Ascending aorta (tissue), 2 donors: Measurements from ENCODE around the gene PACS2. TPM values are rescaled to one million over a fixed set of nuclear protein-coding genes. Genes with fewer than 3 reads are reported as not detected.

Source experiments
- DNase-seq, 2 donors: peaks; one replicate each; pipeline ENCODE4 v3.0.0-alpha.2; 2019; ENCODE audit warnings: low spot score in 2 of 2
- H3K27ac ChIP-seq, 2 donors: fragments of 200-600 bp; sonication (generic); one replicate each; pipeline ENCODE4 v1.5.1; 2016 to 2017; ENCODE audit warnings: mild to moderate bottlenecking in 1 of 2
- H3K27me3 ChIP-seq: fragments of 200-600 bp; sonication (generic); one replicate; pipeline ENCODE4 v1.5.1; 2017
- H3K36me3 ChIP-seq, 2 donors: fragments of 200-600 bp; sonication (generic); one replicate each; pipeline ENCODE4 v1.5.1; 2016
- H3K4me1 ChIP-seq, 2 donors: fragments of 200-600 bp; sonication (generic); one replicate each; pipeline ENCODE4 v1.5.1; 2016 to 2017; ENCODE audit warnings: mild to moderate bottlenecking in 1 of 2
- H3K4me3 ChIP-seq, 2 donors: fragments of 200-600 bp; sonication (generic); one replicate each; pipeline ENCODE4 v1.5.1; 2016 to 2017; ENCODE audit warnings: mild to moderate bottlenecking in 1 of 2
- H3K9me3 ChIP-seq, 2 donors: fragments of 200-600 bp; sonication (generic); one replicate each; pipeline ENCODE4 v1.5.1; 2016
- CTCF ChIP-seq, 3 experiments: fragments of 200-600 bp in 2 of 3; fragments of 450-650 bp in 1 of 3; sonication (generic) in 2 of 3; IDR thresholded peaks; one replicate each; pipeline ENCODE4 v1.5.1; 2016 to 2019; ENCODE audit warnings: antibody characterized with exemption in 3 of 3, mild to moderate bottlenecking in 1 of 3, moderate library complexity in 1 of 3
- intact Hi-C: fragments of 100-400 bp; cut with DNase I; formaldehyde crosslinking; loops from one replicate; pipeline ENCODE4 v1.15.1; 2023
- total RNA-seq: library from RNA; depleted of rRNA; stranded (reverse); fragments of >200 nt; gene quantifications from one replicate; pipeline ENCODE4 v1.1.0, GENCODE V29; 2016

PACS2 gene
- total RNA-seq, 1 donor from 2014 or later: 153 TPM

DNA sequence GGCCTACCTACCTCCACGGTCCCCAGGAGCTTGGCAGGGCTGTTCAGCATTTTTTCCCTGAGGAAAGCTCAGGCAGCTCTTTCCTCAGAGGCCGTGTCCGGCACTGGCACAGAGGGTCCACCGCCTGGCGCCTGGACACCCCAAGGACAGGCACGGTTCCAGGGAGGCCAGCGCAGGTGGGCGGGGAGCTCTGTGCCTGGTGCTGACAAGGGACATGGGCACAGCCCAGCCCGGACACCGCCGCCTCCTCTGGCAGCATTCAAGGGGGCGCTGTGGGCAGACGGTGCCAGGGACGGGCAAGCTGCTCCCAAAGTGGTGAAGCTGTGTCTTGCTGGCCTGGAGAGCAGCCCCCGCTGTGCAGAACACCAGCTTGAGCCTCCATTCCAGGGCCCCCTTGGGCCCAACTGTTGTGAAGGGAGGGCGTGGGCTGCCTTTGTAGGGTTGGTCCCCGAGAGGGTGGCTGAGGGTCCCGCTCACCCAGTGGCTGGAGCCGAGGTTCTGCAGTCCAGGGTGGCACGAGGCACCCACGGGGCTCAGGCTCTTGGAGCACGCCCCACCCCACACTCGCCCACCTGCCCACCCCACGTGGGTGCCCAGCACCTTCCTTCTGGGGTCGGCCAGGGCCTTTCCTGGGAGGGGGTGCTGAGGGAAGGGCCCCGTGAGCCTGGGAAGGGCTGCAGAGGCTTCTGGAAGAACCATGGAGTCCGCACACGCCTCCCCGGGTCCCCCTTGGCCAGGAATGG, 54.5 kb downstream of the PACS2 start:
- Histone ChIP-seq H3K4me3 (no peak overlapping the region), H3K9me3 (no peaks in the 10 kb centered on the region), H3K4me1 (no peaks in the 10 kb centered on the region), H3K27me3 (no peaks in the 10 kb centered on the region), H3K27ac (no peak overlapping the region), H3K36me3 (peaks cover 26 to 30% of the 10 kb centered on the region in 2 donors)
- no peak for TF ChIP-seq CTCF (IDR thresholded peaks at IDR 0.05)
- no peak for DNase-seq
- intact Hi-C loops: no loop called here

DNA sequence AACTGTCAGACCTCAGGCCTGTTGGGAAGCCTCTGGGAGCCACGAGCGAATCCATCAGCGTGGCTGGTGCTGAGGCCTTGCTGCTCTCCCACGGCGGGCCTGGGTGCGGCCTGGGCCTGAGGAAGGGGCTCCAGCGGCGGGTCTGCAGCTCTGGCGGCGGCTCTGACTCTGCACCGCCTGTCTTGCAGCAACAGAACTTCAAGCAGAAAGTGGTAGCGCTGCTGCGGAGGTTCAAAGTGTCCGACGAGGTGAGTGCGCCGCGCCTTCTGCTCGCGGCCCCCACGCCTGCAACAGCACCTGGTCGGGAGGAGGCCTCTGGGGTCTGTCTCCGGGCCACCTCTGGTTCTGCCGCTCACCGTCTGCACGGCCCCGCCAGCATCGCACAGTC, 55.1 kb downstream of the PACS2 start:
- intact Hi-C loops: loop anchor here (1.0 to 2.0 kb wide), 3 partner anchors 79 to 159 kb away; no protein-coding TSS in a partner anchor
- no peak for DNase-seq
- Histone ChIP-seq H3K9me3 (no peaks in the 10 kb centered on the region), H3K4me3 (no peak overlapping the region), H3K36me3 (peaks cover 26 to 30% of the 10 kb centered on the region in 2 donors), H3K4me1 (no peaks in the 10 kb centered on the region), H3K27me3 (no peaks in the 10 kb centered on the region), H3K27ac (no peak overlapping the region)
- no peak for TF ChIP-seq CTCF (IDR thresholded peaks at IDR 0.05)

DNA sequence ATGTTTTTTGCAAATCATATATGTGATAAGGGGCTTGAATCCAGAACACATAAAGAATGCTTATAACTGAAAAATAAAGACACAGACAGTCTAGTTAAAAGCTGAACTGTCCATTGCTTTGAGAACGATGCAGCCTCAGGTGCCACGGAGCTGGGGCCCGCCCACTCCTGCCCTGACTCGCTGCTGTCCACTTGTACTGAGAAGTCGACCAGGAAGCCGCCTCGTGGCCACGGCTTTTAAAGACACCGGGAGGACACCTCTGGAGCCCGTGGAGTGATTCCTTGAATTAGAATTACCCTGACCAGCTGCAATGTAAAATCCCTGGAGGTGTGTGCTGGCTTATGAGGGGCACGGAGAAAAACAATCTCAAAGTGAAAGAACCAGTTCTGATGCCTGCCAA, 59.8 kb downstream of the PACS2 start:
- Histone ChIP-seq H3K4me1 (no peaks in the 10 kb centered on the region), H3K27ac (no peak overlapping the region), H3K36me3 (peaks cover 6 to 10% of the 10 kb centered on the region in 2 donors), H3K27me3 (no peaks in the 10 kb centered on the region), H3K4me3 (no peak overlapping the region), H3K9me3 (no peaks in the 10 kb centered on the region)
- intact Hi-C loops: no loop called here
- no peak for TF ChIP-seq CTCF (IDR thresholded peaks at IDR 0.05)
- DNase-seq: no peak

DNA sequence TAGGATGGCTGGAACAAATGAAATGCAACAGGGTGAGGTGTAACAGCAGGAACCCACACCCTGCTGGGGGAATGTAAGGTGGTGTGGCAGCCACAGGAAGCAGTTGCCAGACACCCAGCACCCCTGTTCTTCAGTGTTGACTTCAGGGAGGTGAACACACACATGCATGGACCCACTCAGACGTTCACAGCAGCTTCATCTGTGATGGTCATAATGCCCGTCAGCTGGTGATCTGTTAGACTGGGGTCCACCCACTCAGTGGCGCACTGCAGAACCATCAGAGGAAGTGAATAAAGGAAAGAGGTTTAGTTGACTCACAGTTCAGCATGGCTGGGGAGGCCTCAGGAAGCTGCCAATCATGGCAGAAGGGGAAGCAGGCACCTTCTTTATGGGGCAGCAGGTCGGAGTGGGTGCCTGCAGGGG, 61.1 kb downstream of the PACS2 start:
- no peak for DNase-seq
- TF ChIP-seq CTCF (IDR thresholded peaks at IDR 0.05): no peak
- Histone ChIP-seq H3K4me3 (no peak overlapping the region), H3K27ac (no peak overlapping the region), H3K4me1 (no peaks in the 10 kb centered on the region), H3K27me3 (no peaks in the 10 kb centered on the region), H3K9me3 (no peaks in the 10 kb centered on the region), H3K36me3 (peaks cover 4 to 11% of the 10 kb centered on the region in 2 donors)
- intact Hi-C loops: no loop called here

DNA sequence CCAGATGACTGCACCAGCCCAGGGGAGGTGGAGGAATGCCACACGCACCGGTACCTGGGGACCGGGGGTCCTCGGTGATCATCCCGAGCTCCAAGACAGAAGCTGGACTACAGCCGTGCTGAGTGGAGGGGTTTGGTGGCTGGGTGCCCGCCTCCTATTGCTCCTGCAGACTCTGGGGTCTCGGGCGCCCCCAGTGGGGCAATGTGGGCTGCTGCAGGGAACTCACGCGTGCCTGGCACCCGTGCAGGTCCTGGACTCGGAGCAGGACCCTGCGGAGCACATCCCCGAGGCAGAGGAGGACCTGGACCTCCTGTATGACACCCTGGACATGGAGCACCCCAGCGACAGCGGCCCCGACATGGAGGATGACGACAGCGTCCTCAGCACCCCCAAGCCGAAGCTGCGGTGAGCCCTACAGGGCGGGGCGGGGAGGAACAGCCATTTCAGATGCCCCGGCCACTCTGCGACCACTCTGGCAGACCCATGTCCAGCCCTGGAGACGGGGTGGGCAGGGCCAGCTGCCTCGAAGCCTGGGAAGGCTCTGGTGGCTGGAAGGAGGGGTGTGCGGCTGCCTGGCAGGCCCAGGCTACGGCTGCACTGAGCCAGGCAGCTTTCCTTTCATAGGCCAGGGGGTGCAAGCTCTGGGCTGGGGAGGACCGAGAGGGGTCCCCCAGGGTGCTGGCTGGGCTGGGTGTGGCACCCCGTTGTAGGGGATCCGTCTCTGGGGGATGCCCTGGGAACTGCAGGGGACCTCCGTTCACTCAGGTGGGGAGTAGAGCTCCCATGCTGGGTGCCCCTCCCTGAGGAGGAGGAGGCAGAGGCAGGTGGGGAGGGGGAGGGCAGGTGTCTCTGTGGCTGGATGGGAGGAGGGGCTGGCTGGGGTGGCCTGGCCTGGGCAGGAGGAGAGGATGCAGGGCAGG, 62.2 kb downstream of the PACS2 start:
- Histone ChIP-seq H3K27ac (no peak overlapping the region), H3K36me3 (peaks cover 0 to 22% of the 10 kb centered on the region in 2 donors), H3K4me3 (no peak overlapping the region), H3K4me1 (no peaks in the 10 kb centered on the region), H3K9me3 (no peaks in the 10 kb centered on the region), H3K27me3 (no peaks in the 10 kb centered on the region)
- no peak for DNase-seq
- intact Hi-C loops: no loop called here
- TF ChIP-seq CTCF (IDR thresholded peaks at IDR 0.05): no peak
